SU-DHL-6 (cell line): ENCODE data around the gene ZNF367.

ENCODE experiments used
- H2AFZ ChIP-seq: fragments of 200-600 bp; sonication (generic); 2 replicates; pipeline ENCODE4 v1.6.1; 2014; ENCODE audit warnings: low read depth, mild to moderate bottlenecking, moderate library complexity, mixed read lengths, antibody characterized with exemption, low read length; ENCODE audit not compliant: severe bottlenecking
- H3F3A ChIP-seq: fragments of 200-600 bp; shearing (Covaris generic); 2 replicates; pipeline ENCODE4 v1.6.0; 2016; ENCODE audit warnings: antibody characterized with exemption, mild to moderate bottlenecking; ENCODE audit not compliant: insufficient read depth
- H3K27ac ChIP-seq: fragments of 200-600 bp; sonication (generic); 2 replicates; pipeline ENCODE4 v1.5.1; 2016; ENCODE audit warnings: low read depth, mild to moderate bottlenecking, low read length, moderate library complexity, mixed read lengths
- H3K27me3 ChIP-seq: fragments of 200-600 bp; sonication (generic), shearing (Covaris generic); 2 replicates; pipeline ENCODE4 v1.6.0; 2014; ENCODE audit warnings: mild to moderate bottlenecking, low read length
- H3K36me3 ChIP-seq: fragments of 200-600 bp; sonication (generic); 2 replicates; pipeline ENCODE4 v1.6.1; 2014; ENCODE audit warnings: mild to moderate bottlenecking, low read length, mixed read lengths
- H3K4me2 ChIP-seq: fragments of 300-600, 200-600 bp; shearing (Covaris generic), sonication (generic); 2 replicates; pipeline ENCODE4 v1.6.0; 2014; ENCODE audit warnings: low read length, low read depth, mild to moderate bottlenecking; ENCODE audit not compliant: poor library complexity, severe bottlenecking
- H3K4me3 ChIP-seq: fragments of 200-600 bp; sonication (generic); 2 replicates; pipeline ENCODE4 v1.5.1; 2014; ENCODE audit warnings: antibody characterized with exemption, low read length, mild to moderate bottlenecking, mixed read lengths; ENCODE audit not compliant: insufficient read depth, poor library complexity, severe bottlenecking
- H3K79me2 ChIP-seq: fragments of 200-600 bp; sonication (generic); 2 replicates; pipeline ENCODE4 v1.6.1; 2014; ENCODE audit warnings: mild to moderate bottlenecking, low read length, moderate library complexity; ENCODE audit not compliant: insufficient read depth
- H3K9ac ChIP-seq: fragments of 200-600 bp; sonication (generic); 2 replicates; pipeline ENCODE4 v1.7.0; 2014; ENCODE audit warnings: mild to moderate bottlenecking, low read length
- H3K9me2 ChIP-seq: fragments of 200-600 bp; sonication (generic); replicated peaks from 2 replicates; pipeline ENCODE4 v1.6.1; 2014; ENCODE audit warnings: low read length; ENCODE audit not compliant: insufficient read depth
- H3K9me3 ChIP-seq: fragments of 200-600 bp; sonication (generic); 2 replicates; pipeline ENCODE4 v1.6.1; 2014; ENCODE audit warnings: low read length, mixed read lengths; ENCODE audit not compliant: insufficient read depth
- H4K20me1 ChIP-seq: fragments of 200-600 bp; sonication (generic); 2 replicates; pipeline ENCODE4 v1.6.1; 2014; ENCODE audit warnings: low read depth, mild to moderate bottlenecking, antibody characterized with exemption, low read length, moderate library complexity, mixed read lengths
- CTCF ChIP-seq: fragments of 200-600 bp; sonication (generic); IDR thresholded peaks from one replicate; pipeline ENCODE4 v1.5.1; 2017; ENCODE audit warnings: antibody characterized with exemption, mild to moderate bottlenecking, low read length, moderate library complexity; ENCODE audit not compliant: insufficient read depth, poor library complexity, severe bottlenecking
- EZH2phosphoT487 ChIP-seq: fragments of 200-600 bp; sonication (generic), shearing (Covaris generic); conservative IDR thresholded peaks from 2 replicates; pipeline ENCODE4 v1.6.1; 2018; ENCODE audit warnings: mild to moderate bottlenecking, antibody characterized with exemption, low read length, moderate library complexity, mixed read lengths

ZNF367 gene

DNA sequence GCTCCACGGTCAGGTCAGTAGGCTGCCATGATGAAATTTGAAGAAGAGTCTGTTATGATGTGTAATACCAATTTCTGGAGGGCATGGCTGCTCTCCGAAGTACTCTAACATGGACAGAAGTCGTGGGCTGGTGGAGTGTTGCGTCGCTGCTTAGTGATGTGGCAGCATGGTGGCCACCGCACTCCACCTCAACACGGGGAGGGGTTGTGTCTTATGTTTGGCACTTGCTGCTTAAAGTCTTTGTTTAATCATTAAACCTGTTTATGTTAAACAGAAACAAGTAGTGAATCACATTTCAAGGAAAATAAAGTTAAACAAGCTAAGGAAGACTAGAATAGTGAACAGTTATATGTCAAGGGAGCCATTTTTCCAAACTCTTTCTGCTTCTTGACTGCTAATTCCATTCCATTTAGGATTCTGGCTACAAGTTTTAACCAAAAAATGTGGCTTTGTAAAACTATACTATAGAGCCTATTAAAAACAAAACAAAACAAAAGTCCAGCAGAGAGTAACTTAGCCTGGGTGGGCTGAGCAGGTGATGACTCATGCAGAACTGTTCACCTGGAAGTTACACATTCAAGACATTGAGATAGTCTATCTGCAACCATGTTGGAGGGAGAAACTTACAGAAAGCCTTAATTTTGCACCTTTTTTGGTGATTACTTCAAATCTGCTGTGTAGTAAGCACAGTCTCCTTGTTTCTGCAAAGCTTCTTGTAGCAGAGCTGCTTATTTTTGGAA lies 41.3 kb upstream of the ZNF367 start:
- H3K79me2 ChIP-seq: no peaks in the 10 kb centered on the region
- no peaks in the 10 kb centered on the region for H3F3A ChIP-seq
- no peak overlapping the region for H3K4me3 ChIP-seq
- H4K20me1 ChIP-seq: no peaks in the 10 kb centered on the region
- no peaks in the 10 kb centered on the region for H3K27me3 ChIP-seq
- no peaks in the 10 kb centered on the region for H3K9me2 ChIP-seq
- H3K36me3 ChIP-seq: no peaks in the 10 kb centered on the region
- no peak overlapping the region for H2AFZ ChIP-seq
- TF ChIP-seq CTCF (no peak), EZH2phosphoT487 (no peak)
- no peak overlapping the region for H3K4me2 ChIP-seq
- no peaks in the 10 kb centered on the region for H3K9me3 ChIP-seq
- no peak overlapping the region for H3K9ac ChIP-seq
- H3K27ac ChIP-seq: no peak overlapping the region

DNA sequence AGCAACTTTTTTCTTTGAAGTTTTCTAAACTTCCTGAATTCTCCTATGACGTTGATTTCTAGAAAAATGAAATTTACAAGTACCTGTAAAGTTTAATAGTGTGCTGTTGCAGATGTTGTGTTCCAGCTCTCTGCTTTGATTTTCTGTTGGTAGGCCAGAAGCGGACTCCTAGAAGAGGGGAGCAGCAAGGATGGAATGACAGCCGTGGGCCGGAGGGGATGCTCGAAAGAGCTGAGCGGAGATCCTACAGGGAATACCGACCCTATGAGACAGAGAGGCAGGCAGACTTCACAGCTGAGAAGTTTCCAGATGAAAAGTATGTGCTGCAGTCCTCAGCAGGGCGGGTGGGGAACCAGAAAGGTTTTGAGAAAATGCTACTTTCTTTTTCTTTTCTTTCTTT lies 40.1 kb upstream of the ZNF367 start:
- Histone ChIP-seq H3F3A (no peaks in the 10 kb centered on the region), H4K20me1 (no peaks in the 10 kb centered on the region), H3K27ac (no peak overlapping the region), H3K9me3 (no peaks in the 10 kb centered on the region), H3K9ac (no peak overlapping the region), H3K4me2 (no peak overlapping the region), H3K9me2 (no peaks in the 10 kb centered on the region), H3K4me3 (no peak overlapping the region), H3K36me3 (no peaks in the 10 kb centered on the region), H3K27me3 (no peaks in the 10 kb centered on the region), H2AFZ (no peak overlapping the region), H3K79me2 (no peaks in the 10 kb centered on the region)
- TF ChIP-seq CTCF: no peak
- TF ChIP-seq EZH2phosphoT487: no peak

DNA sequence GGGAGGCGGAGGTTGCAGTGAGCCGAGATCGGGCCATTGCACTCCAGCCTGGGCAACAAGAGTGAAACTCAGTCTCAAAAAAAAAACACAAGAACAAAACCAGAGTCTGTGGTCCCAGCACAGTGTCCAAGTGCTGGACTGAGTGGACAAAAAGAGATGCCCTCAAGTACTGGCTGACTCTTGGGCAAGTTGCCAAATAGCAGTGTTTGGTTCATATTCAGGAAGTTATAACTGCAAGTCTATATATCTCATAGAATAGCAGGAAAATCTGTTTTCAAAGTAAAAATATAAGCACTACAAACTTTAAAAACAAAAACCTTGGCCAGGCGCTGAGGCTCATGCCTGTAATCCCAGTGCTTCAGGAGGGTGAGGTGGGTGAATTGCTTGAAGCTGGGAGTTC lies 39.1 kb upstream of the ZNF367 start:
- Histone ChIP-seq H3K4me3 (no peak overlapping the region), H3K27me3 (no peaks in the 10 kb centered on the region), H3K79me2 (no peaks in the 10 kb centered on the region), H3F3A (0 out of 2 replicates have a peak, but pooled peaks cover 2% of the 10 kb centered on the region), H3K27ac (no peak overlapping the region), H2AFZ (no peak overlapping the region), H4K20me1 (no peaks in the 10 kb centered on the region), H3K9me3 (no peaks in the 10 kb centered on the region), H3K9ac (no peak overlapping the region), H3K4me2 (no peak overlapping the region), H3K36me3 (no peaks in the 10 kb centered on the region), H3K9me2 (no peaks in the 10 kb centered on the region)
- TF ChIP-seq CTCF (no peak), EZH2phosphoT487 (no peak)
